ENCODE measurements around the gene GPR68. TPM values are rescaled to one million over a fixed set of nuclear protein-coding genes. Genes with fewer than 3 reads are reported as not detected.

GPR68 gene
- total RNA-seq, 2 donors from 2014 or later = 0.26 TPM; not detected in 1

- Histone ChIP-seq H3K4me3 (no peak overlapping the region), H3K9me3 (peaks cover 0 to 8% (median 0%) of the 10 kb centered on the region in 3 donors), H3K4me1 (no peaks in the 10 kb centered on the region), H3K36me3 (replicated peaks in 1 of 2; ENCODE audit: insufficient read depth in 1 of 2, low read depth in 2 of 2) (peaks cover 0 to under 1% of the 10 kb centered on the region in 2 donors), H3K27me3 (no peaks in the 10 kb centered on the region), H3K27ac (no peak overlapping the region)
- WGBS, 2 donors = 89 to 92% methylated on average over 4 of the region's 4 CpGs
- intact Hi-C loops (cut with DNase I) = no loop called here
- ATAC-seq (no peak), DNase-seq (no peak)
- TF ChIP-seq POLR2A (IDR thresholded peaks at IDR 0.05) = no peak
- TF ChIP-seq, protein P1, sequence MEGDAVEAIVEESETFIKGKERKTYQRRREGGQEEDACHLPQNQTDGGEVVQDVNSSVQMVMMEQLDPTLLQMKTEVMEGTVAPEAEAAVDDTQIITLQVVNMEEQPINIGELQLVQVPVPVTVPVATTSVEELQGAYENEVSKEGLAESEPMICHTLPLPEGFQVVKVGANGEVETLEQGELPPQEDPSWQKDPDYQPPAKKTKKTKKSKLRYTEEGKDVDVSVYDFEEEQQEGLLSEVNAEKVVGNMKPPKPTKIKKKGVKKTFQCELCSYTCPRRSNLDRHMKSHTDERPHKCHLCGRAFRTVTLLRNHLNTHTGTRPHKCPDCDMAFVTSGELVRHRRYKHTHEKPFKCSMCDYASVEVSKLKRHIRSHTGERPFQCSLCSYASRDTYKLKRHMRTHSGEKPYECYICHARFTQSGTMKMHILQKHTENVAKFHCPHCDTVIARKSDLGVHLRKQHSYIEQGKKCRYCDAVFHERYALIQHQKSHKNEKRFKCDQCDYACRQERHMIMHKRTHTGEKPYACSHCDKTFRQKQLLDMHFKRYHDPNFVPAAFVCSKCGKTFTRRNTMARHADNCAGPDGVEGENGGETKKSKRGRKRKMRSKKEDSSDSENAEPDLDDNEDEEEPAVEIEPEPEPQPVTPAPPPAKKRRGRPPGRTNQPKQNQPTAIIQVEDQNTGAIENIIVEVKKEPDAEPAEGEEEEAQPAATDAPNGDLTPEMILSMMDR (IDR thresholded peaks at IDR 0.05) = no peak
Observed at GRCh38 chr14:91230397-91231035, 14.0 kb downstream of the GPR68 start.

DNA sequence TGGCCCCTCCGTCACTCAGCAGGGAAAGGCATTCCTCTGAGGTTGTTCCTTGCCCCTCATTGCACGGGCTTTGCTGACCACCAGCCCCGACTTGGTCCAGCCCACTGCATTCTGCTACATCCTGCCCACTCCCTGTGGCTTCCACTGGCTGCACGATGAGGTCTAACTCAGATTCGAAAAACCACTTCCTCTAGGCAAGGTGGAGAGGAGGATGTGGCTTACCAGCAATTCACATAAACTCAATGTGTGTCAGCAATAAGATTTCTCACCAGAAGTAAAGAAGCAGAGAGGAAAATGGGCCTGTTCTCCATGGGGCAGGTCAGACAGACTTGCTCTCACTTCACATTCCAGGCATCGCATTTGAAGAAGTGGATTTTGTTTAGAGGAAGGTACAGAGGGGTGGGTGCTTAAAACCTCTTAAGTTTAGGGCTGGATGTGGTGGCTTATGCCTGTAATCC, 14.7 kb downstream of the GPR68 start:
- intact Hi-C loops (cut with DNase I) = no loop called here
- H3K36me3 ChIP-seq (replicated peaks in 1 of 2; ENCODE audit: insufficient read depth in 1 of 2, low read depth in 2 of 2) = peaks cover 0 to 2% of the 10 kb centered on the region in 2 donors
- H3K9me3 ChIP-seq = peaks cover 0 to 8% (median 0%) of the 10 kb centered on the region in 3 donors
- H3K4me1 ChIP-seq = no peaks in the 10 kb centered on the region
- no peak overlapping the region for H3K4me3 ChIP-seq
- no peak for ATAC-seq
- DNase-seq = no peak
- no peaks in the 10 kb centered on the region for H3K27me3 ChIP-seq
- 74 to 77% methylated on average over 6 of the region's 6 CpGs for WGBS, 2 donors
- TF ChIP-seq POLR2A (IDR thresholded peaks at IDR 0.05) = no peak
- TF ChIP-seq, protein P1 (IDR thresholded peaks at IDR 0.05) = no peak
- no peak overlapping the region for H3K27ac ChIP-seq

DNA sequence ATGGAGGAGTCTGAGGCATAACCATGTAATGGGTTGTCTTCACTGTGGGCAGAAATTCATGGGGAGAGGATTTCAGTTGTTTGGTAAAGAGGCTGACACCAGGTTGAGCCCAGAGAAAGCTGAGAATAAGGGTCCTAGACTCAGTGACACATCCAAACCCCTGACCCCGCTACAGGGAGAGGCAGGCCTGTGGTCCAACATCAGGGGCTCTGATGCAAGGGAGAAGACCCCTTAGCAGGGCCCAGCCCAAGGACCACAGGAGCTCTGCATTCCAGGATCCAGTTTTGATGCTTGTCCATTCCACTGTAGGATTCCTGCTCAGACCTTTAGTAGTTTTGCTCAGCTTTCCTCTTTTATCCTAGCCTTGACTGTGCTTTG, 15.5 kb downstream of the GPR68 start:
- intact Hi-C loops (cut with DNase I) = no loop called here
- Histone ChIP-seq H3K9me3 (peaks cover 0 to 8% (median 0%) of the 10 kb centered on the region in 3 donors), H3K36me3 (replicated peaks in 1 of 2; ENCODE audit: insufficient read depth in 1 of 2, low read depth in 2 of 2) (peaks cover 0 to 4% of the 10 kb centered on the region in 2 donors), H3K4me3 (no peak overlapping the region), H3K4me1 (no peaks in the 10 kb centered on the region), H3K27me3 (no peaks in the 10 kb centered on the region), H3K27ac (no peak overlapping the region)
- DNase-seq = no peak
- WGBS, 2 donors = 100% methylated on average over 1 of the region's 1 CpG
- TF ChIP-seq, protein P1 (IDR thresholded peaks at IDR 0.05) = no peak
- no peak for TF ChIP-seq POLR2A (IDR thresholded peaks at IDR 0.05)
- ATAC-seq = no peak

GRCh38 chr14:91228112-91229004, 16.1 kb downstream of the GPR68 start:
- no peaks in the 10 kb centered on the region for H3K27me3 ChIP-seq
- DNase-seq = no peak
- H3K4me1 ChIP-seq = no peaks in the 10 kb centered on the region
- TF ChIP-seq, protein P1 (IDR thresholded peaks at IDR 0.05) = no peak
- no peak for TF ChIP-seq POLR2A (IDR thresholded peaks at IDR 0.05)
- ATAC-seq = no peak
- no peak overlapping the region for H3K27ac ChIP-seq
- H3K36me3 ChIP-seq (replicated peaks in 1 of 2; ENCODE audit: insufficient read depth in 1 of 2, low read depth in 2 of 2) = peaks cover 0 to 4% of the 10 kb centered on the region in 2 donors
- intact Hi-C loops (cut with DNase I) = no loop called here
- WGBS, 2 donors = 89 to 90% methylated on average over 13 to 14 of the region's 14 CpGs
- H3K9me3 ChIP-seq = peaks cover 0 to 8% (median 0%) of the 10 kb centered on the region in 3 donors
- no peak overlapping the region for H3K4me3 ChIP-seq

All from body of pancreas (tissue), 4 donors.